ENCODE measurements around the gene GRWD1.

DNA sequence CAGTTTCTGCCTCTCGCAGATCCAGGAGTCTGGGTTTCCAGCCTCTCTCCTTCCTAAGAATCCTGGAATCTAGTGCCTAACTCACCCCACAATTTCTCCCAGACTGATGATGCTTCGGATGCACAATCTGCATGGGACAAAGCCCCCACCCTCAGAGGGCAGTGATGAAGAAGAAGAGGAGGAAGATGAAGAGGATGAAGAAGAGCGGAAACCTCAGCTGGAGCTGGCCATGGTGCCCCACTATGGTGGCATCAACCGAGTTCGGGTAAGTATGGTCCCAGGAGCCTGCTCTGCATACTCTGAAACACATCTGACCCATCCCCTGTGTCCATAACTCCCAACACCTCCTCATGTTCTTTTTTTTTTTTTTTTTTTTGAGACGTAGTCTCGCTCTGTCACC is 796 bp downstream of the GRWD1 start:
- no peak for TF ChIP-seq EZH2 (IDR thresholded peaks at IDR 0.05; ENCODE audit: borderline replicate concordance, insufficient read depth, low read depth, low read length, poor library complexity, severe bottlenecking)
- TF ChIP-seq, protein P1, sequence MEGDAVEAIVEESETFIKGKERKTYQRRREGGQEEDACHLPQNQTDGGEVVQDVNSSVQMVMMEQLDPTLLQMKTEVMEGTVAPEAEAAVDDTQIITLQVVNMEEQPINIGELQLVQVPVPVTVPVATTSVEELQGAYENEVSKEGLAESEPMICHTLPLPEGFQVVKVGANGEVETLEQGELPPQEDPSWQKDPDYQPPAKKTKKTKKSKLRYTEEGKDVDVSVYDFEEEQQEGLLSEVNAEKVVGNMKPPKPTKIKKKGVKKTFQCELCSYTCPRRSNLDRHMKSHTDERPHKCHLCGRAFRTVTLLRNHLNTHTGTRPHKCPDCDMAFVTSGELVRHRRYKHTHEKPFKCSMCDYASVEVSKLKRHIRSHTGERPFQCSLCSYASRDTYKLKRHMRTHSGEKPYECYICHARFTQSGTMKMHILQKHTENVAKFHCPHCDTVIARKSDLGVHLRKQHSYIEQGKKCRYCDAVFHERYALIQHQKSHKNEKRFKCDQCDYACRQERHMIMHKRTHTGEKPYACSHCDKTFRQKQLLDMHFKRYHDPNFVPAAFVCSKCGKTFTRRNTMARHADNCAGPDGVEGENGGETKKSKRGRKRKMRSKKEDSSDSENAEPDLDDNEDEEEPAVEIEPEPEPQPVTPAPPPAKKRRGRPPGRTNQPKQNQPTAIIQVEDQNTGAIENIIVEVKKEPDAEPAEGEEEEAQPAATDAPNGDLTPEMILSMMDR (IDR thresholded peaks at IDR 0.05): no peak

Data from B cell (primary cell).